ENCODE data around the gene FAM83F.

FAM83F gene

GRCh38 chr22:40036591-40037225 is 42.0 kb downstream of the FAM83F start:
- DNase-seq (ENCODE audit: low spot score): peak; percentile 83

DNA sequence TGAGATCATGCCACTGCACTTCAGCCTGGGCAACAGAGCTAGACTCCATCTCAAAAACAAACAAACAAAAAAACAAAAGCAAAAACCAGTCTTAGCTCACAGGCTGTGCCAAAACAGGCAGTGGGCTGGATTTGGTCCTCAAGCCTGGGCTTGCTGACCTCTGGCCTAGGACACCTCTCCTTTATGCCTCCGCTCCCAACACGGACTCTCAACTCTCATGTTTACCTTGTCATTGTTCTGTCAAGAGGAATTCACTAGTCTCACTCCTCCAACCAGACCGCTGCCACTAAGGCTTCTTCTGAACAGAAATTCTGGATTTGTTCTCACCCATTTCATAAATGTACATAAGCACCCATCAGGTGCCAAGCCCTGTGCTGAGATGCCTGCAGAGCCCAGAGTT is 42.6 kb downstream of the FAM83F start:
- no peak for DNase-seq (ENCODE audit: low spot score)

DNA sequence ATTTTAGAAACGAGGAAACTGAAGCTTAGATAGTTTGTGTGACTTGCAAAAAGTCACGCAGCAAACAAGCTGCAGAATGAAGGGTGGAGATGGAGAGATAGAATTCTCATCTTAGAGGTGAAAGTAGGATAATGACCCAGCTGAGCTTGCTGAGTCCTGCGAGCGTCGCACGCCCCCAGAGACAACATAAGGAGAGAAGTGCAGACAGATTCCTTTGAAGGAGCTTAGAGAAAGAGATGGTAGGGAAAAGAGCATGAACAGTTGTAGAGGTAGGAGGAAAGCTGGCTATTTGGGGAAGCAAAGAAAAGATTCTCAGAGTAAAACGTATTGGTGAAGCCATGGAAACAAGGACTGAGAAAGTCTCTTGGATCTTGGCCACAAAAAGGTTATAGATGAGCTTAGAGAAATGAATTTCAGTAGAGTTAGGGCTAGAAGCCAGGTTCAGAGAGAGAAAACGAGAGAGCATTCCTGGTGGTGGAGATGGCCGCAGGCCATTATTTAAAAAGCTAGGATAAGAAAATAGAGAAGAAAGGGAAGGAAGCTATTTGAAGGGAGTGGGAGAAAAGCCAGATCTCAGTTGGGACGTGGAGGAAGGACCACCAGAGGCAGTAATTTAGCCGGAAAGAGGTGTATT is 44.8 kb downstream of the FAM83F start:
- DNase-seq (ENCODE audit: low spot score): no peak

DNA sequence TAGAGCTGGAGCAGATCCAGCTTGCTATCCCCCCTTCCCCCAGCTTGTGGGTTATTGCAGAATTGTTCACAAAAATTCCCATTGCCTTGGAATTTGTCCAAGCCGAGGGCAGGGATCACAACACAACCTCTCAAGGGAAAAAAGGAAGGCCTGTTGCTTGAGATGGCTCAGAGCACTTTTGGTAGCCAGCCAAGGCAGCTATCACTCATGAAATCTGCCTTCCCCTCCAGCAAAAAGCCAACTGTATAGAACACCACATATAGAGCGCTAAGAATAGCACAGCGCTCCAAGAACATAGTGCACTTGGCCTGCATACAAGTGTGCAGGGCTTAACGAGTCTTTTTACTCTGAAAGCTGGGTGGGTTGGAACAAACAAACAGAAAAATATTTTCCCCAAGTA is 46.2 kb downstream of the FAM83F start:
- no peak for DNase-seq (ENCODE audit: low spot score)

GRCh38 chr22:40041366-40042137 is 46.8 kb downstream of the FAM83F start:
- DNase-seq (ENCODE audit: low spot score): no peak

- DNase-seq (ENCODE audit: low spot score): no peak
Measured at GRCh38 chr22:40042312-40042711, 47.6 kb downstream of the FAM83F start.

DNA sequence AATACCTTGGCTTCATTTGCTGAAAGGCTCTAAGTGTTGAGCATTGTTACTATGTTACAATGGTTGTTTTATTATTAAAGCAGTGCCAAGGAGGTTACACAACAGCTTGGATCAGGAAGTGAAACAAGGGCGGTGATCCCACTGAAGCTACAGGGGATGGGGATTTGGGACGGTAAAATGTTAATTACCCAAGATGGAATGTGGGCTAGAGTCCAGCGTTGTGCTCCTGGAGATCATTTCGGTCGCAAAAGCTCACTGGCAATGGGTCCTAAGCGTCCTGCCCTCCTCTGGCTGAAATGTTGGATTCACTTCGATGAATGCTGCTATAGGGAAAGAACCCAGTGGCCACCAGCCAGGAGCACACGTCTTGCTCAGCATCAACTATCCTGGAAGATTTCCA is 48.3 kb downstream of the FAM83F start:
- peak; percentile 40 for DNase-seq (ENCODE audit: low spot score)

- DNase-seq (ENCODE audit: low spot score): no peak
Measured at GRCh38 chr22:40043793-40044101, 49.0 kb downstream of the FAM83F start.

DNA sequence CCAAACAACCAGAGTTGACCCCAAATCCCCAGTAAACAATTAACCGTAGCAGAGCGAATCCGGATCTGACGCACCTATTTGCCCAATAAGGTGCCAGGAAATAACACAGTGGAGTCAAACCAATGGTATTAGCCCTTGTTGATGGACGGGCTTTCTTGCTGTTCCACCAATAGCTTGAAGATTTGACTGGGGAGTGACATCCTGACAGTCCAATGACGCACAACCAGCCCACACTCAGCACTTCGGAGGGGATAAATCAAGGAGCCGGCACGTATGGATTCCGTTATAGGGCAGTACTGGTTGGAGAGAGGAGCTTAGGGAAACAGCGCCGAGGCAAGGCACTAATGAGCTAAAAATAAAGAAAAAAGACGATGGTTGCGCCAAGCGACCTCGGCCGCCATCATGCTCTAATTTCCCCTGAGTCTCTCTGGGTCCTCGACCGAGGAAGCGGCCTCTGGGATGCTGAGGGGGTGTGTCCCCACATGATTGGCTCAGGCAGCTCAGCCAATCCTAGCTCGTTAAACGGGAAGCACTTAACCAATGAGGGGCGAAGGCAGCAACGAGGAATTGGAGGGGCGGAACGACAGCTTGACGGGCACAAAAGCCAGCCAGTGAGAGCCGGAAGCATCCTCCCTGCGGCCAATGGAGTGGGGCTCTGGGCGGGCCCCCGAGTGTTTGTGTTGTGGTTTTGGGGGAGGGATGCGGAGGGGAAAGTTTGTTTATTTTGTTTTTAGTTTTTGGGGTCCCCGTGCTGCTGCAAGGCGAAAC is 49.5 kb downstream of the FAM83F start:
- DNase-seq (ENCODE audit: low spot score): peak; percentile 99

DNA sequence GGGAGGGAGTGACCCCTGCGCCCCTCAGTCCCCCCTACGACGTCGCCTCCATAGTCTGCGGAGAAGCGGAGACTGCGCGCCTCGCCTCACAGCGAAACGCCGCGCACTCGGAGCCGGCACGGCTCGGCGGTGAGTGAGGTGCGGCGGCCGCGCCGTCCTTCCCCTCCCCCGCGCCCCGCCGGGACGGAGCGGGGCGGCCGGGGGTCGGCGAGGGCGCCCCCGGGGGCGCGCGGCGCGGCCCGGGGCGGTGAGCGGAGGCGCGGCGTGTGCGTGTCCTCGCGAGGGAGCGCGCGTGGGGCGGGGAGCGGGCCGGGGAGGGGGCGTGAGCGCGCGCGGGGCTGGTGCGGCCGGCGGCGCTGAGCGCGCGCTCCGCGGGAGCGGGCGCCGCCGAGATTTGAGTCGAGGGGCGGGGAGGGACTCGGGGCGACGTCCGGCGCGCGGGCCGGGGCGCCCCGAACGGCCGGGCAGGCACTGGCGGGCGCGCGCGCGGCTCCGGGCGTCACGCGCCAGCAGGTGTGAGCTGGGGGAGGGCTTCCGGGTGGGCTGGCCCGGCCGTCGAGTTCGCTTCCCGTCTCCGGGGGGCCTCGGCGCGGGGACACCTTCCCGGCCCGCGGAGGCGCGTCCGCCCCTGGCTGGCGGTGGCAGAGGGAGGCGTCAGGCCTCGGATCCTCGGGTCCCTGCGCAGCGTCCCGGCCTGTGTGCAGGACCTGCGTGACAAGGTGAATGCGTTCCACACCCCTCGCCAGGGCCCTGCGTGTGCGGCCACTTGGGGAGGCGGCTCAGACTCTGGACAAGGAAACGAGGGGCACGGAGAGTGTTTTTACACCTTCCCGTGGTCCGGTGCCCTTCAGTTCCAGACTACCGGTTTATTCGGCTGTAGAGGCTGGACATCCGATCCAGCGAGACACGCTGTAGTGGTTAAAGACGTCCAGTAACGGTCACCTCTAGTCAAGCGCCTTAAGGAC is 50.4 kb downstream of the FAM83F start:
- peak; percentile 67 for DNase-seq (ENCODE audit: low spot score)

GRCh38 chr22:40046126-40046525 is 51.4 kb downstream of the FAM83F start:
- no peak for DNase-seq (ENCODE audit: low spot score)

GRCh38 chr22:40050258-40050657 is 55.5 kb downstream of the FAM83F start:
- no peak for DNase-seq (ENCODE audit: low spot score)

DNA sequence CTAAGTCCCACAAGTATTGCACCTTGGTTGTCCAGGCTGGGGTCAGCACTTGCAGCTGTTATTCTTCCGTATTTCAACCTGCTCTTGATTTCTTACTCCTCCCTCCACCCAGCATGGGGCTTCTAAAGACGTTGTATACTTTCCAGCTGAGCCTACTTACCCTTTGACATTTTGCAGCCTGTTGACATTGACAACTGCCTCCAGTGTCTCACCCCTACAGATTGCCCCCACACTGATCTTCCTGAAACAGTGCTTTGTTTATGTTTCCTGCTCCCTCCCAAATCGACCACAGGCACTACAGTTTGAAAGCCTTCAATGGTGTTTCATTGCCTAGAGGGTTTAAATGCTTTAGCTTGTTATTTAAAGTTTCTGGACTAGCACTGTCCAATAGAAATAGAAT is 56.6 kb downstream of the FAM83F start:
- no peak for DNase-seq (ENCODE audit: low spot score)

- no peak for DNase-seq (ENCODE audit: low spot score)
Measured at GRCh38 chr22:40053460-40053859, 58.7 kb downstream of the FAM83F start.

GRCh38 chr22:40054486-40054885 is 59.7 kb downstream of the FAM83F start:
- no peak for DNase-seq (ENCODE audit: low spot score)

GRCh38 chr22:40055143-40055883 is 60.6 kb downstream of the FAM83F start:
- DNase-seq (ENCODE audit: low spot score): no peak

- no peak for DNase-seq (ENCODE audit: low spot score)
Measured at GRCh38 chr22:40056154-40056553, 61.4 kb downstream of the FAM83F start.

GRCh38 chr22:40056559-40056958 is 61.8 kb downstream of the FAM83F start:
- DNase-seq (ENCODE audit: low spot score): no peak

DNA sequence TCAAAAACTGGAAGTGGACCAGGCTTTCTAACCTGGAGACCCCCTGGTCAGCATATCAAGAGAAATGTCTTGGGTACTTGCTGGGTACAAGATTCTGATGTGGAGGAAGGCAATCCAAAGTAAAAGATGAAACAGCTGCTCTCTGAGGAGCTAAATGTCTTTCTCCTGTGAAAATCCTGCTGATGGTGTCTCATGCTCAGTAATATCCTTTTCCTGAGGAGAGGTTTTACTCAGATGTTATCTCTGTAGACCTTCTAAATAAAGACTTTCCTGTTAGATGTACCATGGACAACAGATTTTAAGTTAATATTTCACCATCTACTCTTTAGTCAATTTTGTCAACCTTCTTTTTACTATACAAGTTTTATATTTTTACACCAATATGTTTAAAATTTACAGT is 62.9 kb downstream of the FAM83F start:
- no peak for DNase-seq (ENCODE audit: low spot score)

DNA sequence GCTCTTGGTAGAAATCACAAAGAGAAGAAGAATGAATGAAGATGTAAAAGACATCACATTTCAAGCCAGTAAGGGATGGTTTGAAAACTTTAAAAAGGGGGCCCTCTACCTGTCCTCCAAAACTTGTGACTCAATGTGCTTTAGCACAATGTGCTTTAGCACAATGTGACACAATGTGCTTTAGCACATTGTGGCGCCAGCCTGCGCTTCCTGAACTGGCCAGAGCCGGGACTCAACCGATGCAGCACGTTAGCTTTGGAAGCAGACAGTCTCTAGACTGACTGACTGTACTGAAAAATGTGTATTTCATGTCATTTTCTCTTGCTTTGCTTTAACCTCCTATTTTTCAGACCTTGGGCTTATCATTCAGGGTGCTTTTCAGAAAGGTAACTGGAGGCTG is 63.5 kb downstream of the FAM83F start:
- no peak for DNase-seq (ENCODE audit: low spot score)

DNA sequence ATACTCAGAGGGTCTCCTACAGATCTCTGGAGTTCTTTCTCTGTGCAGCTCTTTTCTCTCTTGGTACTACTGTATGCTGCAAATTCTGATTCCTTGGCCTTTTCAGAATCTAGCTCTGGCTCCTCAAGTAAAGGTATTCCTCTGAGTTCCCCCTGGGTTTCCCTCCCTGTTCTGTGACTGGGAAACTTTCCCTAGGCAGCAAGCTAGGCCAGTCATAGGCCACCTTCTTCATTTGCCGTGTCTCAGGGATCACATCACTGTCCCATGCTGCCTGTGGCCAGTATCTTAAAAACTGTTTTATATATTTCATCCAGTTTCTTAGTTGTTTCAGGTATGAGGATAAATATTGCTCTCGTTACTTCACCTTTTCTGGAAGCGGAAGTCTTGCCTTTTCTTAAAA is 71.2 kb downstream of the FAM83F start:
- DNase-seq (ENCODE audit: low spot score): no peak
